NCI-H1436 (cell line): ENCODE measurements around the gene TRNT1.

Experiments used
- DNase-seq: peaks from one replicate; lab custom pipeline; 2025; lab: John Stamatoyannopoulos, UW

TRNT1 gene

DNA sequence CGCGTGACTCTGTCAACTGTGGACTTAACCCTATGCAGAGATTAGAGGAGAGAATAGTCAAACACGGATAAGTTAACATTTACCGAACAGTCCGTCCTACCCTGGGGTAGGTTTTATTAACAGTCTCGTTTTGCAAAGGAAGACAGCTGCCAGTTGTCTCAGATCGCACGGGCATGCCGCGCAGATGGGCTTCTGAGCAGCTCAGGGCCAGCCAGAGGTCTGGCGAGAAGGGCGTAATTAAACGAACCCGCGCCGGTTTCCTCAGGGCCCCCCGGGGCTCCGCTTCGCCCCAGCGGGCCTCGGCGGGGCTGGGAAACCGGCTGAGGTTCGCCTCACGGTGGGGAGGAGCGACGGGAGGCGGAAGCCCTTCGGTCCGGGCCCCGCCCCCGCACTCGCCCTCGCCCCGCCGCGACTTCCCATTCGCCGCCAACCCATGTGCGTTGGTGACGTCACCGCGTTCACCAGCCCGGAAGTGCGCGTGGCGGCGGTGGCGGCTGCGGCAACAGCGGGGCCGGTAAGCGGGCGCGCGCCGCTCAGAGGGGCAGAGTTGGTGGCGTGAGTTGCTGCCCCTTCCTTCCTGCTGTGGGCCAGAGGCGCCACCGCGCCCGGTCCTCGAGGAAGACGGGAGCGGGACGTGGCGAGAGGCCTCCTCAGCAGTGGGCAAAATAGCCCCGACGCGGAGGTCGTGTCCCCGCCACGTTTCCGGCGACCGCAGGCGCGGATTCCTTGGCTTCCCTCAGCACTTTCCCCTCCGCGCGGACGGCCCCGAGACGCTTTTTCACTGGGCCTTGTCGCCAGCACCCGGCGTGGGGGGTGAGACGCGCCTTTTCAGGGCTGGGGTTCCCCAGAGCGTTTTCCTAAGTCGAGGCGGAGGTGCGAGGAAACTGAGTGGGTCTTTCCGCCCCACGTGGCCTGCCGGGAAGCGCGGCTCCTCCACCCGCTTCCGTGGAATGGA is at the start of gene TRNT1:
Gene TRNT1 (plus strand): TSS at position 464 of the 955 bp plus-strand sequence. CDS start 2,101 bp downstream, outside the sequence.
- peak; percentile 81 for DNase-seq

DNA sequence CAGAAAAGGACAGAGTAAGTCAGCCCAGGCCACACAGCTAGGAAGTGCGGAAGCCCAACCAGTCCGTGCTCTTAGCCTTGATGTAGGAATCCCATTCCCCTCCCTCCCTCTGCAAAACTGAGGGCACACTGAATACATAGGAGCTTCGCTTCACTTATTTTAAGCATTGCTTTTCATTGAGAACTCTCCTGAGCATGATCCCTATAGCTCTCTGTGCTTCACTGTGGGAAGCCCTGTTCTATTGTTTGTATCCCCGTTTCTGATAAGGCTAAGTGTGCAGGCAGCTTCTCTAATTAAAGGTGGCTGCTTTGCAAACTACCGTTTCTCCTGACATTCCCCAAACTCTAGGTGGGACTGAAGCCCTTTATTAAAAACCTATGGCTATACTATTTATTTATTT is 46.4 kb upstream of the TRNT1 start:
- no peak for DNase-seq

DNA sequence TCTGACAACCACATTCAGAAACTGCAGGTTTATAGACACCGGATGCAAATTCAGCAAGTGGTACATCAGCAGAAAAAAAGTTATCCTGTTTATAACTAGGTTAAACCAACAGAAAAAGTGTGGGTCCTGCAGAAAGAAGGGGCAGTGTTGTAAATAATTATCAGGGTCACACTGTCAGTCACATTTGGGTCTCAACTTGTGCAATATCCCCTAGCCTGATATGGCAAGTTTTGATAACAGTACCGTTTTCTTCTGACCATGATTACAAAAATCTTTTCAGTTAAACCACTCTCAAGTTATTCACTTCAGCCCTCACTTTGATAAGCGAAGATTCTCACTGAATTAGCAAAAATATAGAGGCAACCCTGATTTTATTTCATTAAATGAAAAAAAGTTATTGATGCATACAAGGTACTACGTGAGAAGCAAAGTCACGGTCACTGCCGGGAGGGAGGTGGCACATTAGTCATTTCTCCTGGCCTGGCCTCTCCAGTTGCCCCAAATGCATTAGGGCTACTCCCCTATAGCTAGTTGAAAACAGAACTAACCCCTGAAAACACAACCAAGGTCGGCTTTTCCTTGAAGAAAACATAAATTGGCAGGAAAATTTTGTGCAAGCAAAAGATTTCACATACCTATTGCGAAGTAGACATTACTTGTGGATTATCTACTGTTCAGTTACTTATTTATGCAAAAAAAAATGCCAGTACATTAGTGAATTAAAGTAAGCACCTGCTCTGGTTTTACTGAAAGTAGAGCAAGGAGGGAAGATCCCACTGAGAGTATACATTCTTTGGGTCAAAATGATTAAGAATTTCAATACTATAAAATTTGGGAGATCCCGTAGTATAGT is 45.1 kb upstream of the TRNT1 start:
- DNase-seq: no peak

DNA sequence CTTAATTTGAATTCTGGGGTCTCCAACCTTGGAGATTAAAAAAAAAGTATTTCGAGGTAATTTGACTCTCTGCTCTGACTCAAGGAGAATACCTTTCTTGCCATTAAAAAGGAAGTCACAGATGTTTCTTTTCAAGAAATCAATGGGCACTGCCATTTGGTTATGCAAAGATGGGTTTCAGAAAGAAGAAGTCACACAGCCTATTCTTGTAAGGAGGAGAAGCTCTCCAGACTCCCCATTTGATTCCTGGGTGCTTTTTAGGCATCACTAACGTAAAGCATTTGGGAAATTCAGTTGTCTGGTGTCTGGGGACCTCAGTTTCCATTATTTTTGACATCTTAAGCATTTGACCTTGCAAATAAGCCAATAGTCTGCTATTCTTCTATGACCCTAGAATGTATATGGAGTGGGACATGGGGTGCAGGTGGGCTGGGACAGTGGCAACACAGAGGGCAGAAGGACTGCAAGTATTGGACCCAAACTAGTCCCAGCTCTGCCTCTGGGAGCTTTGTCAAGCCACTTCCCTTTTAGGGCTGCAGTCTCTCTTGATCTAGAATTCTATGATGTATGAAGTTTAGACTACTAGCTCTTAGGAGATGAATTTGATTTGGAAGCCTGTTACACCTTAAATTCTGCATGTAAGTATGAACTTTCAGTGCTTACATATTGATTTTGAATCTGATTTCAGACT is 44.4 kb upstream of the TRNT1 start:
- no peak for DNase-seq

DNA sequence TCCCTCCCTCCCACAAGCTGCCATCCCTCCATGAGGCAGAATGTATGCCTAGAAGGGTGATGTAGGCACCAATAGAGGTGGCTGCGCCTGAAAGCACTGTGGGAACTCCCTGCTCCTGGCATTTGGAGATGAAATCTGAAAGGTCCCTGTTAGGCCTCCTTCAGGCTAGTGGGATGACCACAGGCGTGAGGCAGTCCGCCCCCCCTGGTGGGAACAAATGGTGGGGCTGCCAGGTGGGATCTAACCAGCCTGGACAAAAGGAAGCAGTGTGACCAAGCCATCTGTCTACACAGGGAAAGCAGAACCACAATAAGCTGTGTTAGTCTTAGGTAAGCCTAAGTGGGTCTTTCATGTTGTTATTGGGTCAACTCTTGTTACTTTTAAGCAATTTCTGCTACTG is 41.9 kb upstream of the TRNT1 start:
- no peak for DNase-seq

DNA sequence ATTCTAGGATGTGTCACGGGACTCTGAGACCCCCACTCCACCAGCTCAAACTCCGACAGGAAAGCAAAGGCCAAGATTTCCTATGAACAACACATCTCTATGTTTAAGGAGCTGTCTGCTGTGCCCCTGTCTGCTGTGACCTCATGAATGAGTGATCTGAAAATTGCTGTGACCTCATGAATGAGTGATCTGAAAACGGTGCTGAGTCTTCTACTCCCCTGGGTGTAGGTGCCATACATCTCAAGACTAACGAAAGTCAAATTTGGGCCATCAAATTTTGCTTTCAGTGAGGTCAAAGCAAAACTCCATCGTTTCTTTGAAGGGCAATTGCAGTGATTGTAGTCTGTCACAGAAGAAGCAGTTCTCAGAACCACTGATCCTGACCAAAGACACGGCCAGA is 41.0 kb upstream of the TRNT1 start:
- DNase-seq: no peak

DNA sequence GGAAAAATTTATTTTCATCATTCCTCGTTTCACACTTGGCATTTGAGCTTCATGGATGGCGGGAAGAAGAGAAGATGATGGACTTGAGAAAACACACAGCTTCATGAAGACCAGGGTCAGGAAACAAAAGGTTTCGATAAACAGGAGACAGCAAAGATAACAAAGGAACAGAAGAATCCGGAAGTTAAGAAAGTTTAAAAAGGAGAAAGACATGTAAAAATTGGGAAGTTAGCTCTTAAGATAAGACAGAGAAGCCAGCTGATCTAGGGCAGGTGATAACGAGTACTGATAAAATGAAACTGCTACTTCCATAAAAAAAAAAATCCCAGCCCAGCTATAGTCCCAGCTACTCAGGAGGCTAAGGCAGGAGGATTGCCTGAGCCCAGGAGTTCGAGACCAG is 40.5 kb upstream of the TRNT1 start:
- no peak for DNase-seq

DNA sequence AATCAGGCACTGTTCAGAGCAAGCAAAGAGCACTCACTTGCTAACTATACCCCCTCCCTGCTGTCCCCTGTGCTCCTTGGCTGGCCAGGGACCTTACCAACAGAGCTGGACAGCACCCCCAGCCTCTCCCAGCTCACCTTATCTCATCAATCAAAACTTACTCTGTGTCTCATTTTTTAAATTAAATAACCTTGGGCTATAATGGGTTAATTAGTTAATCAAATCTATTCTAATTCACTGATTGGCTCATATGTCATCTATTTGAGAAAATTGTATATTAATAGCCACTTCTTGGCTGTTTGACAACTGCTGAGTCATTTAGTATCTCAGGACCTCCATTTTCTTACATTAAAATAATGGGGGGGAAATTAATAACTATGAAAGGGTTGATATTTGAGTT is 39.5 kb upstream of the TRNT1 start:
- no peak for DNase-seq

DNA sequence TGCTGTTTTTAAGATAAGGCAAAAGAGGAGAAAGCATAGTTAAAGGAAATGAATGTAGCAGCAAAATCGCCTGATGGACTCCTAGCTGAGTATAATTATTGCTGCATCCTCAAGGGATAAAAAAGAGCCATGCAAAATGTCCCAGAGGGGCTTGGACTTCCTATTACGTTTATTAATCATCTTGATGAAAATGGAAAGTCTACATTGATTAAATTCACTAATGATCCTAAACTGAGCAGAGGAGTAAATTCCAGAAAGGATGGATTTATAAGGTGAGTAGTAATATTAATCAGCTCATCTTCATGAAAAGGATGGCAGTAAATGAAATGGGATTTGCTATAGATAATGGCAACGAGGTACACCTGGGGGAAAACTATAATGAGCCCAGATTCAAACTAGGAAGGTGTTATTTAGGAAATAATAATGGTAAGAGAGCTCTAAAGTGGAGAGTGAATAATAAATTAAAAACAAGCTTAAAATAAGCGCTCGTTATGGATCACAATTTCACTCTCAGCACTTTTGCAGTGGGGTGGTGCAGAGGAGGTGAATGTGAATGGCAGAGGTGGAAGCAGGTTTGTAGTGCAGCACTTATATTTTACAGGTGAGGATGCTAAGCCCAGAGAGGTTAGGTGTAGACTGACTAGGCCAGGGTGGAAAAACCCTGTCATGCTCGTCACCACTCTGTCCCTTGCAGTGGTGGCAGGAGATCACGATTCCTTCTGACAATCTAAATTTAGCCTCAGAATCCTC is 38.8 kb upstream of the TRNT1 start:
- DNase-seq: no peak

DNA sequence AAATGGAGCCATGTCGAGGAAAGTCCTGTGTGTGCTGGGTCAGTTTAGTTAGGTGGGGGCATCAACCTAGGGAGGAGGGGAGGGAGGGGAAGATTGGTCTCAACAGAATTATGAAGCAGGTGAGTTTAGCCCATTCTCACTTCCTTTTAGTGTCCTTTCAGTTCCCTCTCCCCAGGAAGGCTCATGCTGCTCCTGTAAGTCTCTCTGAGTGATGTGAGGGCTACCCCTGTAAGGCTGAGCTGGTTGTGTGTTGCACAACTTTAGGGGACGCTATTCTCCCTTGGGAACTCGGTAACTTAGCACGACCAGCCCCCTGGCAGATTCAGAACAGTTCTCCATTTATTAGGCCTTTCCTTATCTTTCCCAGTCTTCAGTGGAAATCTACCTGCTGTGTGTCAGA is 37.7 kb upstream of the TRNT1 start:
- DNase-seq: no peak

DNA sequence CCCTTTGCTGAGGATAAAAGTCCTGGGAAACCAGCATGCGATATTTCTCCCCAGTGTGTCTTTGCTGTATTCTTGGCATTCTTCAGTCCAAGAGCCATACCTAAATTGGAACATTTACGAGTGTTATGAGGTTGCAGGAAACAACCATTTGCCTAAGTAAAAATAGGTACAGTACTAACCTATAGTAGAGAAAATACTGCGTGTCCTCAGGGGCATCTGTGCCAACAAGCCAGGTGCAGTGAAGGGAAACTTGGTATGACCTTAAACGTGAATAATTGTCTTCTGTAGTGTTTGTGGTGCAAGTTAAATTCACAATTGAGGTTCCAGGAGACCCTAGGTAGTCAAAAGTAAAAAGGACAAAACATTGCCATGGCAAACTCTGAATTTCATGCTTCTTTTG is 28.8 kb upstream of the TRNT1 start:
- no peak for DNase-seq

DNA sequence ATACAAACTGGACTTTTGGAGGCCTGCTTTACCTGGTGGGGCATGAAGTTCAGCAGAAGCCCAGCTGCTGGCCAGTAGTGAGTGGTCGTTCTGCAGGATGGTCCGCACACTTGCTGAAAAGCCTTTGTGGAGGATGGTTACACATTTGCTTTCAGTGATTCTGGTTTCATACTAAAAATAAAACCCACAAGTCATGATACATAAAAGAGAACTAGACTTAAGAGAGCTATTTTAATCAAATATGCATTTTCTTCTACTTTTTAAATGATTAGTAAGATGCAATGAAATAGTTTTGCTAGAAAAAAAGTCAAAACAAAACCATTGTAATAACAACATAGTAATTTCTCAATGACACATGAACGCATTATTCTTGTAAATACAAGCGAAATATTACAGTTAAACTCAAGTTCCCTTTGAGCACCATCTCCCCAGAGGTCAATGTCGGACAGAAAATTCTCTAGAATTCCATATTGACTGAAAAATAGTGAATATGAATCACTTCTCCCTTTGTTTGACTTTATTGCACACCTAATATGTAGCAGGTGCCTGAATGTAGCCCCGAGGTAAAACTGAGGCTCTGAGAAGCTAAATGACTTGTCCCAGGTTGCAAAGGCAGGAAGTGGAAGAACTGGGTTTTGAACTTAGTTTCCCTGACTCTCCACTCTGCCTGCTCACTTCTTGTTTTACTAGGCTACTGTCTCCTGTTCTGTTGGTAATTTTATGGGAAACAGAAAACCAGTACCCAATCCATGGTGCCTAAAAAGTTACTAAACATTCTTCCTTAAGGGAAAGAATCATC is 24.9 kb upstream of the TRNT1 start:
- no peak for DNase-seq

DNA sequence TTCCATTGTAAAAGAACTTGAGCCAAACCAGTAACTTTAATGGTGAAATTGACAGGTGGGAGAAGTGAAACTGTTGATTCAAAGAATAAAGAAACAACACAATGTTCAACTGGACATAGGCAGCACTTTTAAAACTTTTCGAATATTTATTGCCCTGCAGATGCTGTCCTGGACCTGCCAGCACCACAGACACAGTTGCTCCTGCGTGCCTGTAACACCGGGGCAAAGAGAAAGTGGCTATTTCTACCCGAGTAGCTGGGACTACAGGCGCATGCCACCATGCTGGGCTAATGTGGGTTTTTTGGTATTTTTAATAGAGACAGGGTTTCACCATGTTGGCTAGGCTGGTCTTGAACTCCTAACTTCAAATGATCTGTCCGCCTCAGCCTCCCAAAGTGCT is 24.0 kb upstream of the TRNT1 start:
- no peak for DNase-seq

DNA sequence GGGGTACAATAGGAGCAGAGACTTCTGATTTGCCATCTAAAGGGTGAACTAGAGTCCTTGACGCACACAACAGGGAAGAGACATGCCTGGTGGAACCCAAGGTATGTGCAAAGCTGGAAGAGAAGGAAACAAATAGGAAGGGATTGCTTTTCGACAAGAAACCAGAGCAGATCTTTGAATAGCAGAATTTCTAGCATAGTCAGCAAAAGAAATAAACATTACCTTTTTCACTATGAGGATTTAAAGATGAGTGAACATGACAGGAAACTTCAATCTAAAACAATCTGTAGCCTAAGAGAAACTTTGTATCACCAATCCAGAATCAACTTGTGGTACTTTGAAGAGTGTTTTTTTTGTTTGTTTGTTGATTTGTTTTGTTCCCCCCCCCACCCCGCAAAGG is 21.5 kb upstream of the TRNT1 start:
- no peak for DNase-seq

DNA sequence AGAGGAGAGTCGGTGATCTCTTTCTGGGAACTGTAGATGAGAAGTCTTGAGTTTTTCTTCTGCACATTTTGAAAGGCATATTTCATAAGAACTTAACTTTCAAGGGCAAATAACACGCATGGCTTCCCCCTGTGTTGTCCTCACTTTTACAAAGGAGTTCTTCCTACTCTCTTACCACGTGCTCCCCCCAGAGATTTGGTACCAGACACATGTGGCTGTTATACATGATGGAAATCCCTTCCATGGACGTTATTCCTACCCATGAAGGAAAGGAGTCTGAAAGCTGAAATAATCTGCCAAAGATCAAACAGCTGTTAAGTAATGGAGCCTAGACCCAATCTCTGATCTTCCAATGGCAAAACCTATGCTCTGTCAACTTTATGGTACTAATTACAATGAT is 20.9 kb upstream of the TRNT1 start:
- no peak for DNase-seq

DNA sequence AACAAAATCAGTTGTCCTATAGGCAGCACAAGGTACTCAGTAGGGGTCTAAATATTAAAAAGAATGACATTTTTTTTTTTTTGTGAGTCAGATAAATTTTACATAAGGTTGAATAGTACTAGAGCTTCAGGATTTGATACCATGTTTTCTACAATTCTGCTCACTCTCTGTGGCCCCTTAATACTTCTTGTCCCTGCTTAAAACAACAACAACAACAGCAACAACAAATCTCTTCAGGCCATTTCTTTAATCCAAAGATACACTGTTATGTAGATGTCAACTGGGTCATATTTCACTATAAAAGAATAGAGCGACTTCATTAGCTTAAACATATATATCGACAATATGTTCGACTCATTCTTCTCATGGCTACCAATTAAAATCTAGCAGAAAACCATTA is 19.6 kb upstream of the TRNT1 start:
- DNase-seq: no peak

DNA sequence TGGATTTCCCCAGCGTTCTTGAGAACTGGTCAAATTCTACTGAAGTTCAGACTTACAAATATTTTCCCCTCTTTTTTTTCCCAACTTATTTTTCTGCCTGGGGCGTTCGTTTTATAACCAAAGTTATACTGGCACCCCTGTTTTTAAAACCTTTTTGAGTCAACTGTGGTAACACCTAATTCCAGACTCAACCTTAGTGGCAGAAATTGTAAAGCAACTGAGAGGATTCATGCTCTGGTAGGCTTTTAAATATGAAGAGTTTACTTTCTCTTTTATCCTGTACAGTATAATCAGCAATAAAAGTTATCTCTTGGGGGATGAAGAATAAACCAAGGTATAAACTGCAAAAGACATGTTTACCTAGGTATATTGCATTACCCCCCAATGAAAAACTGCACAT is 18.9 kb upstream of the TRNT1 start:
- DNase-seq: no peak

DNA sequence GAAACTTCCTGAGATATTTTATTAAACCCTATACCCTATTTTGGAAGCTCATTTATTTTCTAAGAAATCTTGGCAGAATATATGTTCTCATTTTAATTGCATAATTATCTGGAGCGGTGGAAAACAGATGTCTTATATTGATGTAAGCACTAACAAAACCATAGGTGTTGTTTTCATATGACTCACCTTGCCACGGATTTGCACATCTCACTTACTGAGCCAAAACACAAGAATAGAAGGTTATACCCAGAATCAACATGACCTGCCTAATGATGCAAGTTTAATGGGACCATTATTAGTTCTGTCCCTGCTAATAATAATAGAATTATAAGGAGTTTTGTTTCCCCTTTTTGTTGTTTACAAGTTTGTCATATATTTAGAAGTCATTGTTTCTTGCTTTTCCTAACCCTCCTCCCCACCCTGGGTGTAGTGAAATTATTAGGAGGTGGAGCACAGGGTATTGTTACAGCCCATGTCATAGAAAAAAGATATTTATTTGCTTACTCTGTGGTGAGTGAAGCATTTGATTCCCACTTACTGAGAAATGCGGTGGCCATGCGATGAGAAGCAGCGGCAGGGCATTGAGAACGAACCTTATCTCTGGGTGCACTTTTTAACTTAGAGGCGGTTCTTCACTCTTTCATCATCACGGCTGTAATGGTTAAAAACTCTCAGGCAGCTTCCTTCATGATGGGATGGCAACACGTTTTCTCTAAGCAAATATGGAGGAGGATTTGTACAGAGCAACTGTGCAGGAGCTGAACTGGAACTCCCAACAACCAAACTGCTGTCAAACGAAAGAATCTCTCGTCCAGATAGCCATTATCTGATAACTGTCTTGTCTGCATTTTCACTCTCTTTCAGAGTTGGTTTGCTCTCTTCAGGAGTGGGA is 17.1 kb upstream of the TRNT1 start:
- DNase-seq: no peak

DNA sequence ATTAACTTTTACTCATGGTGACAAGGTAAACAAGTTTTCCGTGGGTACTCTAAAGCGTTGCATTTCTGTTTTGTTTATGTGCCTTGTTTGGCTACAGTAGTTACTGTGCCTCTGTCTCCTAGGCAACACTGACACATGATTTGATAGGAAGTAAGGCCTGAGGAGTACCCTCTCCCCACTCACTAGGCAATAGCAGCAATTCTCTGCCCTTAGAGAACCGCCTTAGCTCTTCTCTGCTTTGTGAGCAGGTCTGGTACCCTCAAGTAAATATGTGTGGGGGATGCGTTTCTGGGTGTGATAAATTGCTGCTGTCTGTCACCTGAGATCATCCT is 16.5 kb upstream of the TRNT1 start, which contains the start of gene IL5RA:
Gene IL5RA (minus strand): TSS at position 76 of the 332 bp plus-strand sequence. CDS start 5,390 bp downstream, outside the sequence.
- DNase-seq: peak; percentile 50
